IPS-18a (cell line): ENCODE data around the gene HSPB7.
"Not testable (repeated sequence)": the region's sequence is repeated elsewhere in the genome, so short reads cannot be mapped to it uniquely, and the experiment has no call there.

Experiments
- H3K27ac ChIP-seq: one replicate; pipeline ENCODE4 v1.5.1; 2013; ENCODE audit warnings: low read length
- H3K27me3 ChIP-seq: one replicate; pipeline ENCODE4 v1.6.1; 2013; ENCODE audit warnings: mild to moderate bottlenecking, low read length; ENCODE audit not compliant: control insufficient read depth, insufficient read depth
- H3K36me3 ChIP-seq: one replicate; pipeline ENCODE4 v1.6.1; 2013; ENCODE audit warnings: low read depth, low read length; ENCODE audit not compliant: control insufficient read depth
- H3K4me1 ChIP-seq: one replicate; pipeline ENCODE4 v1.6.1; 2013; ENCODE audit warnings: low read depth, low read length; ENCODE audit not compliant: control insufficient read depth
- H3K4me3 ChIP-seq: one replicate; pipeline ENCODE4 v1.5.1; 2013; ENCODE audit warnings: low read length
- H3K9ac ChIP-seq: one replicate; pipeline ENCODE4 v1.6.1; 2013; ENCODE audit warnings: mild to moderate bottlenecking, low read length, moderate library complexity
- H3K9me3 ChIP-seq: one replicate; pipeline ENCODE4 v1.6.1; 2013; ENCODE audit warnings: low read depth, low read length; ENCODE audit not compliant: control insufficient read depth

Gene HSPB7

GRCh38 chr1:15983275-15983674, 34.6 kb downstream of the HSPB7 start:
- no peaks in the 10 kb centered on the region for H3K4me1 ChIP-seq
- no peak overlapping the region for H3K27ac ChIP-seq
- H3K4me3 ChIP-seq, result no peak overlapping the region
- no peaks in the 10 kb centered on the region for H3K36me3 ChIP-seq
- H3K9ac ChIP-seq, result no peak overlapping the region
- H3K9me3 ChIP-seq, result no peaks in the 10 kb centered on the region
- no peaks in the 10 kb centered on the region for H3K27me3 ChIP-seq

- Histone ChIP-seq H3K36me3 (no peaks in the 10 kb centered on the region), H3K27ac (no peak overlapping the region), H3K27me3 (no peaks in the 10 kb centered on the region), H3K9ac (no peak overlapping the region), H3K4me1 (no peaks in the 10 kb centered on the region), H3K9me3 (no peaks in the 10 kb centered on the region), H3K4me3 (no peak overlapping the region)
These were observed 36.2 kb downstream of the HSPB7 start for GRCh38 chr1:15981679-15982078.

- H3K36me3 ChIP-seq, H3K4me3 ChIP-seq, H3K27me3 ChIP-seq, H3K9ac ChIP-seq, H3K4me1 ChIP-seq, H3K9me3 ChIP-seq, H3K27ac ChIP-seq: not testable (repeated sequence)
These were observed 39.9 kb downstream of the HSPB7 start for GRCh38 chr1:15977947-15978346.

GRCh38 chr1:15975805-15976680, 41.8 kb downstream of the HSPB7 start, which contains the start of gene ZBTB17:
Gene ZBTB17, minus strand, starts transcription at chr1:15976101. Its CDS starts 27,606 bp downstream, at chr1:15948495.
- no peak within 1 kb of the TSS for H3K27ac ChIP-seq
- H3K4me1 ChIP-seq, result peaks cover 3% of the 10 kb centered on the region
- H3K9me3 ChIP-seq, result no peaks in the 10 kb centered on the region
- peak within 1 kb of the TSS; percentile 90 for H3K4me3 ChIP-seq
- no peaks in the 10 kb centered on the region for H3K27me3 ChIP-seq
- peaks cover 5% of the 10 kb centered on the region for H3K36me3 ChIP-seq
- peak within 1 kb of the TSS; percentile 73 for H3K9ac ChIP-seq

GRCh38 chr1:15975358-15975804, 42.5 kb downstream of the HSPB7 start:
- Histone ChIP-seq H3K9ac (peak overlapping the region; percentile 73), H3K4me1 (peaks cover 3% of the 10 kb centered on the region), H3K4me3 (peak overlapping the region; percentile 90), H3K36me3 (peaks cover 5% of the 10 kb centered on the region), H3K27me3 (no peaks in the 10 kb centered on the region), H3K9me3 (no peaks in the 10 kb centered on the region), H3K27ac (no peak overlapping the region)

GRCh38 chr1:15974855-15975254, 43.0 kb downstream of the HSPB7 start:
- H3K9me3 ChIP-seq, result no peaks in the 10 kb centered on the region
- H3K27ac ChIP-seq, result no peak overlapping the region
- peak overlapping the region; percentile 90 for H3K4me3 ChIP-seq
- H3K36me3 ChIP-seq, result peaks cover 5% of the 10 kb centered on the region
- peaks cover 3% of the 10 kb centered on the region for H3K4me1 ChIP-seq
- no peaks in the 10 kb centered on the region for H3K27me3 ChIP-seq
- peak overlapping the region; percentile 73 for H3K9ac ChIP-seq

GRCh38 chr1:15973772-15974171, 44.1 kb downstream of the HSPB7 start:
- peaks cover 5% of the 10 kb centered on the region for H3K36me3 ChIP-seq
- no peak overlapping the region for H3K27ac ChIP-seq
- peaks cover 3% of the 10 kb centered on the region for H3K4me1 ChIP-seq
- no peak overlapping the region for H3K4me3 ChIP-seq
- H3K9me3 ChIP-seq, result no peaks in the 10 kb centered on the region
- no peaks in the 10 kb centered on the region for H3K27me3 ChIP-seq
- H3K9ac ChIP-seq, result no peak overlapping the region

GRCh38 chr1:15972409-15972808, 45.4 kb downstream of the HSPB7 start:
- Histone ChIP-seq H3K4me3 (no peak overlapping the region), H3K9ac (no peak overlapping the region), H3K27ac (no peak overlapping the region), H3K9me3 (no peaks in the 10 kb centered on the region), H3K27me3 (no peaks in the 10 kb centered on the region), H3K36me3 (peaks cover 5% of the 10 kb centered on the region), H3K4me1 (peaks cover 3% of the 10 kb centered on the region)

- Histone ChIP-seq H3K27me3 (no peaks in the 10 kb centered on the region), H3K4me1 (peaks cover 3% of the 10 kb centered on the region), H3K9me3 (no peaks in the 10 kb centered on the region), H3K36me3 (peaks cover 5% of the 10 kb centered on the region), H3K4me3 (no peak overlapping the region), H3K27ac (no peak overlapping the region), H3K9ac (no peak overlapping the region)
These were observed 46.9 kb downstream of the HSPB7 start for GRCh38 chr1:15970911-15971310.

- H3K27ac ChIP-seq, result no peak overlapping the region
These were observed 48.4 kb downstream of the HSPB7 start for GRCh38 chr1:15969321-15969880.

GRCh38 chr1:15968172-15968571, 49.7 kb downstream of the HSPB7 start:
- Histone ChIP-seq H3K27ac (no peak overlapping the region), H3K27me3 (no peaks in the 10 kb centered on the region), H3K9ac (no peak overlapping the region), H3K9me3 (no peaks in the 10 kb centered on the region), H3K4me1 (no peaks in the 10 kb centered on the region), H3K4me3 (no peak overlapping the region), H3K36me3 (peaks cover 5% of the 10 kb centered on the region)

More at GRCh38 chr1:15969321-15969880, 48.4 kb downstream of the HSPB7 start:
- Histone ChIP-seq H3K27me3 (no peaks in the 10 kb centered on the region), H3K4me1 (no peaks in the 10 kb centered on the region), H3K9me3 (no peaks in the 10 kb centered on the region), H3K4me3 (no peak overlapping the region), H3K36me3 (peaks cover 5% of the 10 kb centered on the region), H3K9ac (no peak overlapping the region)
